Activated naive CD4-positive, alpha-beta T cell treated with Interleukin-2 at 50 U/mL for 16 hours (primary cell): ENCODE results near the gene ASCC2.

Source experiments
- DNase-seq: peaks from one replicate; pipeline ENCODE4 v3.0.0-alpha.2; 2020

The ASCC2 gene

GRCh38 chr22:29750559-29751538, 87.2 kb downstream of the ASCC2 start:
- DNase-seq, result peak; percentile 16

- DNase-seq, result no peak
Measured at GRCh38 chr22:29750029-29750428, 88.0 kb downstream of the ASCC2 start.

DNA sequence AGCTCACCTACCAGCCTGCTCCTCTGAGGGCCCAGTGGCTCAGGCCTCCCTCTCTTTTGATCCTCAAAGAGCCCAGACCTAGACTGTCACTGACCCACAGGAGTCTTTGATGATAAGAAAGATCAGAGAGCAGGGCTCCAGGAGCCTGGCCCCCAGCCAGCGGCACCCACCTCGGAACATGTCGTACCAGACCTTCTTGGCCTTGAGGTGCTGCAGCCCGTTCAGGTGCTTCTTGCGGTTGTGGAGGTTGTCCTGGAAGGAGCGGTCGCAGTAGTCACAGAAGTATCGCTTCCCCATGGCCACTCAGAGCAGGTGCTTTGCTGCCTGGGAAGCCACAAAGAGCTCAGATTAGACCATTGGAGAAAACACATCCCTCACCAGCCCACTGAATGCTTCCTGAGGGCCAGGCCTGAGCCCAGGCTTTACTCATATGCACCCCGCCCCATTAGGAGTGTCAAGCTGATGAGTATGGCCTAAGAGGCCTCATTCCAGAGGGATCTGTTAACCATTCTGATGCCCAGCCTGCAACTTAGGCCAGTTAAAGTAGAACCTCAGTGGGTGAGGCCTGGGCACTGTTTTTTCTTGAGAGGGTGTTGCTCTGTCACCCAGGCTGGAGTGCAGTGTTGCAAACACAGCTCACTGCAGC, 89.7 kb downstream of the ASCC2 start:
- DNase-seq, result no peak

GRCh38 chr22:29747832-29748231, 90.2 kb downstream of the ASCC2 start:
- no peak for DNase-seq

DNA sequence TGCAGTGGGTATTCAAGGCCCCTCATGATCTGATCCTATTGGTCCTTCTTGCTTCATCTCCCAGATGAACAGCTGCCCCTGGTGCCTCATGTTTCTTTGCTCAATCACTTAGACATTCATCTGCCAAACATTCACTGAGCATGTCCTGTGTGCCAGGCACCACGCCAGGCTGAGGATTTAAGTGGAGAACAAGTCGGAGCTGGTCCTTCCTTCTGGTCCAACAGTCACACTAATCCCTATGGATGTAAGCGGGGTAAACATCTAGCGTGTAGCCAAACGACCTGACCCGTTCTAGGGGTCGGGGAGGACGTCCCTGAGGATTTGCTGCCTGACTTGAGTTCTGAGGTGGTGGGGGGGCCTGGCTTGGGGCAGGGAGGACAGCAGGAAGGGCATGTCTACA, 93.2 kb downstream of the ASCC2 start:
- no peak for DNase-seq

DNA sequence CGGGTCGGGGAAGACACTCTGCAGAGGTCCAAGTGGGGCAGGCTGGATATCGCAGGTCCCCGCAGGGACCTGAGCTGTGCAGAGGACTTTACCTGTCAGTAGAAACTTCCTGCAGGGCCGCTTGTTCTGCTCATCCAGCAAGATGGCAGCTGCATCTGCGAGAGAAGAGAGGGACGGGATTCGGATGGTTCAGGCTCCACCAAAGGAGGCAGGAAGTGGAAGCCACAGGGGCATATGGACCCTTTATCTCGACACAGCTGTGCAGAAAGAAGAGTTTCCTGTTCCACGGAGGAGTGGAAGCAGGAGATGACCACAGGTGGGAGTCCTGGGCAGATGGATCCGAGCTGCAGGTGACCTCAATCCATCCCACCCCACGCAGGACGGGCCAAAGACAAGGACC, 95.7 kb downstream of the ASCC2 start:
- no peak for DNase-seq

DNA sequence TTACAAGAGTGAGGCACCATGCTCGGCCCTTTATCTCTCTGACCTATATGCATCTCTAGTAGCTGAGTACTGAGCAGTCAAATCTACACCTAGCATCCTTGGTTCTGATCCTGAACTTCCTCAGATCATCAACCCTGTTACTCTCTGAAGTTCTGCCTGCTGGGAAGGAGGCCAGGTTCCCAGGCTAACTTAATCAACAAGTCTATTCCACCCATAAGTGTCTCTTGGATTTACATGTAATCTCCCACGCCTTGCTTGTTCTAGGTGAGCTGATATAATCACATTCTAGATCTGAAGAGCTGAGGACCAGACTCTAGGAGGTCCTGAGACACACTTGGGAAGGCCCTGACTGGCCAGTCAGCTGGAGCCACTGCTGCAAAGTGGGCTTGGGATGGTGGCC, 96.1 kb downstream of the ASCC2 start:
- DNase-seq, result no peak

DNA sequence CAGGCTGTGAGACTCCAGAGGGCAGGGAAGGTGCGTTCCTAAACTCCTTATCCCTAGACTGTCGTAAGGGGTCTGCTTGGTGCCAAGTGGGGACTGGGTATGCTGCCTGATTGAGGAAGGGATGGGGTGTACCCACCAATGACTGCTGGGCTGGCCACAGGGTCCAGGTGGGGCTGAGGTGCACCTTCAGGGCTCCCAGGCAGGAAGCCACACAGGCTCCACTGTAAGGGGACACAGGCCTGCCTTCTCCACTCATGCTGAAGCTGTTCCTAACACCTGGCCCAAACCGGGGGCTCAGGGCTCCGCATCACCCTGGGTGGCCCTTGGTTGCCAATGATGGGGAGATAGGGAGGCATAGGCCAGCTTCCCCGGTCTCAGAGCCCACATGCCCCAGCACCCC, 97.9 kb downstream of the ASCC2 start:
- no peak for DNase-seq

DNA sequence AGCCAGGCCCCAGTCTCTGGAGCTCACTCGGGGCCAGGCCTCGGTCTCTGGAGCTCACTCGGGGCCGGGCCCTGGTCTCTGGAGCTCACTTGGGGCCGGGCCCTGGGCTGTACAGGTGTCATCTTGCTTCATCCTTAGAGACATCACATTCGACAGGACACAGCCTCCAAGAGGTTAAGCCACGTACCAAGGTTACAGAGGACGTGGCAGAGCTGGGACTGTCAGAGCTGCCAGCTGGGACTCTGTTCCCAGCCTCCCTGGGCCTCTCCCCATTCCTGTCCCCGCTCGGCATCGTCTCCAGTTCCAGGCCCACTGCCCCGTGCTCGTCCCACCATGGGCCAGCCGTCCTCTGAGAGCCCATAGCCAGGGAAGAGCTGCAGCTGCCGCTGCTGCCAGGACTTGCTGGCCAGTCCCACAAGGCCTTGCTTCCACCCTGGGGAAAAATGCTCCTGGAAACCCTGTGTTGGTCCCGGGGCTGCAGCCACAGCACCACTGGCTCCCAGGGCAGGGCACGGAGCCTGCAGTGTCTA, 98.7 kb downstream of the ASCC2 start:
- no peak for DNase-seq
